Adrenal gland (tissue), 5 donors: ENCODE measurements around the gene GRM4.

Experiments used
- POLR2A ChIP-seq, 2 donors: fragments of 450-650 bp; IDR thresholded peaks; one replicate each; pipeline ENCODE4 v1.6.1; 2017; ENCODE audit warnings: antibody characterized with exemption in 2 of 2, mild to moderate bottlenecking in 2 of 2, moderate library complexity in 1 of 2
- TF ChIP-seq, protein P1 (sequence below), 6 experiments: fragments of 450-650 bp in 4 of 6; fragments of 200-600 bp in 2 of 6; sonication (generic) in 1 of 6; IDR thresholded peaks; 1 replicate in 5 of 6; 2 replicates in 1 of 6; pipeline versions ENCODE4 v1.5.1 to v1.8.0; 2016 to 2021; ENCODE audit warnings: antibody characterized with exemption in 6 of 6, mild to moderate bottlenecking in 2 of 6, moderate library complexity in 1 of 6
- donor health status: DM: no; HTN: no; CAD: no.

- no peak for TF ChIP-seq POLR2A (IDR thresholded peaks at IDR 0.05)
- TF ChIP-seq, protein P1, sequence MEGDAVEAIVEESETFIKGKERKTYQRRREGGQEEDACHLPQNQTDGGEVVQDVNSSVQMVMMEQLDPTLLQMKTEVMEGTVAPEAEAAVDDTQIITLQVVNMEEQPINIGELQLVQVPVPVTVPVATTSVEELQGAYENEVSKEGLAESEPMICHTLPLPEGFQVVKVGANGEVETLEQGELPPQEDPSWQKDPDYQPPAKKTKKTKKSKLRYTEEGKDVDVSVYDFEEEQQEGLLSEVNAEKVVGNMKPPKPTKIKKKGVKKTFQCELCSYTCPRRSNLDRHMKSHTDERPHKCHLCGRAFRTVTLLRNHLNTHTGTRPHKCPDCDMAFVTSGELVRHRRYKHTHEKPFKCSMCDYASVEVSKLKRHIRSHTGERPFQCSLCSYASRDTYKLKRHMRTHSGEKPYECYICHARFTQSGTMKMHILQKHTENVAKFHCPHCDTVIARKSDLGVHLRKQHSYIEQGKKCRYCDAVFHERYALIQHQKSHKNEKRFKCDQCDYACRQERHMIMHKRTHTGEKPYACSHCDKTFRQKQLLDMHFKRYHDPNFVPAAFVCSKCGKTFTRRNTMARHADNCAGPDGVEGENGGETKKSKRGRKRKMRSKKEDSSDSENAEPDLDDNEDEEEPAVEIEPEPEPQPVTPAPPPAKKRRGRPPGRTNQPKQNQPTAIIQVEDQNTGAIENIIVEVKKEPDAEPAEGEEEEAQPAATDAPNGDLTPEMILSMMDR (IDR thresholded peaks at IDR 0.05): no peak
Measured at GRCh38 chr6:34155471-34156300, 9.8 kb upstream of the GRM4 start.
